Esophagus mucosa (tissue), 1 donor: Measurements from ENCODE around the gene THSD8. TPM values are rescaled to one million over a fixed set of nuclear protein-coding genes. Genes with fewer than 3 reads are reported as not detected.

ENCODE experiments used
- ATAC-seq: fragments of 200-7000 bp; cut with Tn5 transposase; one replicate; pipeline ENCODE4 v1.9.1; 2020
- total RNA-seq: library from RNA; stranded (reverse); gene quantifications from one replicate; pipeline ENCODE4 v1.2.4, GENCODE V29; 2023
- donor health status: DM: yes; HTN: yes; CAD: no.

THSD8 gene
- total RNA-seq: 9.7 TPM

DNA sequence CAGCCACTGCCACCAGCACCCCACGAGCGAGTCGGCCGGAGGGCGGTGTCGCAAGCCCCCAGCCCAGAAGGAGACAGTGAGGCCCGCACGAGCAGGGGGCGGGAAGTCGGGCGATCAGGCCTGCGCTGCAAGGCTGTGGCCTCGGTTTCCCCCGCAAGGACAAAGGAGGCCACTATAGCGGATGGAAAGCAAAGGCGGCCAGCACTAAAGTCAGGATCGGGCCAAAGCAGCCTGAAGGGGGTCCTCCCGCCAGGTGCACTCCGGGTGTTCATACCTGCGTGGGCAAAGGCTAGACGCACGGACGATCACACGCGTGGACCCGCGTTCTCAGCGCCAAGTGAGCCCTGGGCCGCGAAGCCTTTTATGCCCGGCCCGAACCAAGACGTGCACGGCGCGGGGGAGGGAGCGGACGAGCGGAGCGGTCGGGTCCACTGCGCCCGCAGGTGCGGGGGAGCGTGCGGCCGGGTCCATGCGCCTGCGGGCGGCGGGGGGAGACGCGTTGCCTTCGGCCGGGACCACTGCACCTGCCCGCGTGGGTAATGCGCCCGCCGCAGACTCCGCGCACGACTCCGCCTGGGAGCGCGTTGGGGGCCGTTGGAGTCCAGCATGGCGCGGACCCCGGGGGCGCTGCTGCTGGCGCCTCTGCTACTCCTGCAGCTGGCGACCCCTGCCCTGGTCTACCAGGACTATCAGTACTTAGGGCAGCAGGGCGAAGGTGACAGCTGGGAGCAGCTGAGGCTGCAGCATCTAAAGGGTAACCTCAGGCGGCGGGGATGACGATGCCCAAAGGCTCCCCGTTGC lies at the start of gene THSD8, which contains the start of gene PRDX2:
THSD8 (plus strand) TSS at position 604 of the 801 bp plus-strand sequence; CDS start at position 607, 3 bp downstream.
PRDX2 (minus strand) TSS at position 335 of the 801 bp plus-strand sequence. CDS start 539 bp downstream, outside the sequence.
- ATAC-seq: peak; percentile 73

DNA sequence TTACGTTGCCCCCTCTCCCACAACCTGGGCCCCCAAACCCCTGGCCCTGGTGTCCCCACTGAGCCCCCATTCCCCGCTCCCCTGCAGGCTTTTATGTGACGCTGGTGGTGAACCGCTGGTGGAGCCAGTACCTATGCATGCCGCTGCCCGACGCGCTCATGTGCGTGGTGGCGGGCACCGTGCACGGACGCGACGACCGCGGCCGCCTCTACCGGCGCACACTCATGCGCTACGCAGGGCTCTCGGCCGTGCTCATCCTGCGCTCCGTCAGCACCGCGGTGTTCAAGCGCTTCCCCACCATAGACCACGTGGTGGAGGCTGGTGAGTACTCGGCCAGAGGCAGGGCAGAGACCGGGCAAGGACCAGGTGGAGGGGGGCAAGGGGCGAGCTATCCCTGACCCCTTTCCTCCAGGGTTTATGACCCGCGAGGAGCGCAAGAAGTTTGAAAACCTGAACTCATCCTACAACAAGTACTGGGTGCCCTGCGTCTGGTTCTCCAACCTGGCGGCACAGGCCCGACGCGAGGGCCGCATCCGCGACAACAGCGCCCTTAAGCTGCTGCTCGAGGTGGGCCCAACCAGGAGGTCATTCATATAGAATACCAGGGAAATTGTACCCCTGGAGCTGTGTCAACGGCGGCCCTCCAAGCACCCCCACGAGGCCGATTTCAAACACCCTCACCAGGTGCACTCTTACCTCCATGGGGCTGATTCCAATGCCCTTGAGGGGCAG lies 47.2 kb upstream of the THSD8 start:
- ATAC-seq: no peak

- ATAC-seq: no peak
Measured at GRCh38 chr19:12756150-12756883, 45.6 kb upstream of the THSD8 start.

DNA sequence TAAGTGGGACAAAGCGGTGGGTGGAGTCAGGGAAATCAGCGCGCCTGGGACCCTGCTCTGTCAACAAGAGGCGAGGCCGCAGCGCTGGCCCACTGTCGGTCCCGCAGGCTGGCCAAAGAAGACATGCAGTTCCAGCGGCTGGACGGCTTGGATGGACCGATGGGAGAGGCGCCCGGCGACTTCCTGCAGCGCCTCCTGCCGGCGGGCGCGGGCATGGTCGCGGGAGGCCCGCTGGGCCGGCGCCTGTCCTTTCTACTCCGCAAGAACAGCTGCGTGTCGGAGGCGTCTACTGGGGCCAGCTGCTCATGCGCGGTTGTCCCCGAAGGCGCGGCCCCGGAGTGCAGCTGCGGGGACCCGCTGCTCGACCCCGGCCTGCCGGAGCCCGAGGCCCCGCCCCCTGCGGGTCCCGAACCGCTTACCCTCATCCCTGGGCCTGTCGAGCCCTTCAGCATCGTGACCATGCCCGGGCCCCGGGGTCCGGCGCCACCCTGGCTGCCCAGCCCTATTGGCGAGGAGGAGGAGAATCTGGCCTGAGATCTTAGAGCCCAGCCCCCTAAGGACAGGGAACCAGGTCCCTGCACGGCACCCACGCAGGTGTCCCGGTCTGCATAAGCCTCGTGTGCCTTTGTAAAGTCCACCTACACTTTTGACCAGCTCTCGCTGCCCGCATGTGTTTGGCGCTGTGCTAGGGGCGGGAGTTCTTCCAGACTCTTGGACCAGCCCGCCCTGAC lies 44.2 kb upstream of the THSD8 start:
- peak; percentile 76 for ATAC-seq

- no peak for ATAC-seq
Measured at GRCh38 chr19:12759686-12760085, 42.2 kb upstream of the THSD8 start.

- no peak for ATAC-seq
Measured at GRCh38 chr19:12763100-12763499, 38.8 kb upstream of the THSD8 start.

- ATAC-seq: no peak
Measured at GRCh38 chr19:12764698-12765097, 37.2 kb upstream of the THSD8 start.

- peak; percentile 83 for ATAC-seq
Measured at GRCh38 chr19:12766051-12766521, 35.8 kb upstream of the THSD8 start.

GRCh38 chr19:12767150-12767549 lies 34.7 kb upstream of the THSD8 start:
- no peak for ATAC-seq

DNA sequence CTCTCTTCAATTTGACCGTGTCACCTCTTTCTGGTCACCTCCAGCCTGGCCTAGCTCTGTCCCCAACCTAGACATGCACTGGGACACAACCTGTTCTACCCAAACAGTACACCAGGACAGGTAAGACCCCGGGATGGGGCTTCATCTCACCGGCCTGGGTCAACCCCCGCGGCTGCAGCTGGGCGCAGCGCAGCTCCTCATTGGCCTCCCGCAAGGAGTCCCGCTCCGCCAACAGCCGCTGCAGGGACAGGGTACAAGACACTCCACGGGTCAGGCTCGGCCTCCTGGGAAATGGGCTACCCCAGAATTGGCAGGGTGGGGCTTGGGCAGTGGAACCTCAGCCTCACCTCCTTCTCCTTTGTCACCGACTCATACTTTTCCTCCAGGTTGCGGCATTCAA lies 34.2 kb upstream of the THSD8 start:
- ATAC-seq: no peak

- no peak for ATAC-seq
Measured at GRCh38 chr19:12769689-12770088, 32.2 kb upstream of the THSD8 start.

- no peak for ATAC-seq
Measured at GRCh38 chr19:12770922-12771321, 30.9 kb upstream of the THSD8 start.

- ATAC-seq: no peak
Measured at GRCh38 chr19:12772323-12772722, 29.5 kb upstream of the THSD8 start.

- no peak for ATAC-seq
Measured at GRCh38 chr19:12773571-12773970, 28.3 kb upstream of the THSD8 start.

DNA sequence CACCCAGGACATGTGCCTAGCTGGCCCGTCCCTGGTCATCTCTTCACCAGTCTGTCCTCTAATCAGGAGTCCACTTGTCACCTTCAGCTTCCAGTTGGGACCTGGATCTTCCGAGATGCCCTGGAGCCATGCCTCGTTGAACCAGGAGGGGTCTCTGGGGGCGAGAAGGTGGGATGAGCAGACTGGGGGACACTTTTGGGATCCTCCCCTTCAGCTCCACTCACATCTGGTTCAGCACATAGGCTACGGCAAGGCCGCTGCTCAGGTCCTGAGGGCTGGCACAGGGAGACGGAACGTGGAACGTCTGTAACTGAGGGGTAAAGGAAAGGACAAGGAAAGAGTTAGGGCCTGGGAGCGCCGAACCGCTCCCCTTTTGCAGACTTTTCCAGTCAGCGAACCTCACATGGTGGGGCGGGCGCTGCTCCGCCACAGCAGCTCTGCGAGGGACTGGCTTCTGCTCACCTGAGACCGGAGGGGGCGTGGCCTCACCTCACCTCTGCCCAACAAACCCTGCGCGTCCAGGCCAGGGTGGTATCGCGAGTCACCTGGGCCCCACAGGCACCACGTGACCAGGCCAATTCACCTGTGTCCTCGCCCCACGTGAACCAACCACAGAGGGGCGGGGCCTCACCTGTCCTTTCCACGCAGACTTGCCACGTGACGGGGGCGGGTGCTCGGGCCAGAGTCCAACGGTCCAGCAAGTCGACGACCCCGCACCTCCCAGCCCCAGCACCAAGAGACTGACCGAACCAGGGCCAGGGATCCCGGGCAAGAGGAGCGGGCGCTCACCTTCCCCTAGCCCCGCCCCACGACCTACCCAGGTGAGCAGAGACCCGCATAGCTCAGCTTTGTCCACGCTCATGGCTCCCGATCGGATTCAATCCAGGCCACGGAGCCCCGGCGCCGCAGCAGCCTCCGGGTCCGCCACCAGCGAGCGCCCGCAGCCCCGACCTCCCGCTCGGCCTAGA lies 27.0 kb upstream of the THSD8 start, which contains the start of gene HOOK2:
HOOK2 (minus strand) TSS at position 965 of the 968 bp plus-strand sequence; CDS start at position 862, 103 bp downstream.
- ATAC-seq: peak; percentile 83

DNA sequence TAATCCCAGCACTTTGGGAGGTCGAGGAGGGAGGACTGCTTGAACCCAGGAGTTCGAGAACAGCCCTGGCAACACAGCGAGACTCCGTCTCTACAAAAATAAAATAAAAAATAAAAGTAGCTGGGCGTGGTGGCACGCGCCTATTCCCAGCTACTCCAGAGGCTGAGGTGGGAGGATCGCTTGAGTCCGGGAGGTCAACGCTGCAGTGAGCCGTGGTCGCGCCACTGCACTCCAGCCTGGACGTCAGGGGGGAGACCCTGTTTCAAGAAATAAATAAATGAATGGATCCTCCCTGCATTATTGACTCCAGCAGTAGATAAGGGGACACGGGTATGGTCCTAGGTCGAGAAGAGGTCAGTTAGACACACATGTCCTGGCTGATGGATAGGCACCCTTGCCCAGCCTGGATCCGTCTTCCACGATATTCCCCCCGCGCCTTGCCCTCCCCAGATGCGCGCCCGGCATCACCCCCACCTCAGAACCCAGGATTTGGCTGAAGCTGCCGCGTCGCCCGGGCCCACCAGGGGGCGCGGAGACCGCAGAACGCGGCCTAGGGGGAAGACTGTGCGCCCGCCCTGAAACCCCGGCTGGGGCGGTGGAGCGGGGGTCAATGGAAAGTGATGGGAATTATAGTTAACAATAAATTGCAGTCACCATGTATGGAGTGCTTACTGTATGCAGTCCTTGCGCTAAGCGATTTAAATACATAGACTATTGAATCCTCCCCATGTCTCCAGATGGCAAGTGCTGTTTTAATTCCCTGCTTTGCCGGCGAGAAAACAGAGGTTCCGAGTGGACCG lies 24.5 kb upstream of the THSD8 start:
- ATAC-seq: peak; percentile 30

DNA sequence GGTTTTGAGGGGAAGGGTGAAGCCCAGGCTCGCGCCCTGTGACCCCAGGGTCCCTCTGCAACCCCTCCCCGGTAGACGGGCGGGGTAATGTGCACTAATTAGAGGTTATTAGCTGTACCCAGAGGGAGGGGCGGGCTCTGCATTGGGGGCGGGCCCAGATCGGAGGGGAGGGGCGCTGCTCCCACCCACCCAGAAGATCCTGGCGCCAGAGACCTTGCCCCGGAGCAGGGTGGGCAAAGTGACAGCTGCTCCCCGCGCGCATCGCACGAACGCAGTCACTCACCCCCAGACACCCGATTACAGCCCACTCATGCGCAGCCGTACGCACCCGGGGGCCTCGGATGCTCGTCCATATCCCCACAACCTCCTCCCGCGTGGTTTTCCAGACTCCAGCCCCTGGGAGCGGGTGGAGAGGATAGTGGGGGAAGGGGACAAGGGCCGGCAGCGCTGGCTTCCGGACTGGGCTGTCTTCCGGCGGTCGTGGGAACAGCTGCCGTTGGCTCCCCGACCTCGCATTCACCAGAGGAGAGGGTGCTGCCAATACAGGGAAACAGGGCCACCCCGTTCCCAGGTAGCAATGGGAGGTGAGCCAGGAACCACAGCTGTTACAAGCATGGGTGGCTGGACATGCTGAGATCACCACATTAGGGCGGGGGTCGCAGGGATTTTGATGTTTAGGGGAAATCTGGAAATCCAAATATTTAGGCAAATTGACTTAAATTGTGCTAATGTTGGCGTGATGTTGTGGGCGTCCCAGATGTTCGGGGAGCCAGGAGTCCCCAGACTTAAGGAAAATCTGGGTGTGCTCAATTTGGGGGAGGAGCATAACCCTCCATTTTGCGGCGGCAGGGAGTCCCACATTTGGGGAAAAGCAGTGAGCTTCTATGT lies 23.6 kb upstream of the THSD8 start:
- ATAC-seq: peak; percentile 13

- ATAC-seq: no peak
Measured at GRCh38 chr19:12778905-12779161, 23.0 kb upstream of the THSD8 start.
